Measurements from ENCODE around the gene GTPBP2.
"Not testable (repeated sequence)": the region's sequence is repeated elsewhere in the genome, so short reads cannot be mapped to it uniquely, and the experiment has no call there.

The GTPBP2 gene

GRCh38 chr6:43593938-43594337, 35.1 kb downstream of the GTPBP2 start:
- no peak for TF ChIP-seq CTCF (IDR thresholded peaks at IDR 0.05; ENCODE audit: low read length, missing control alignments)
- H3K4me3 ChIP-seq (replicated peaks; ENCODE audit: low read depth, low read length) = no peak overlapping the region
- no peak for DNase-seq (ENCODE audit: low read depth)

GRCh38 chr6:43589564-43589963, 39.5 kb downstream of the GTPBP2 start:
- DNase-seq (ENCODE audit: low read depth); H3K4me3 ChIP-seq (replicated peaks; ENCODE audit: low read depth, low read length): not testable (repeated sequence)

- TF ChIP-seq CTCF (IDR thresholded peaks at IDR 0.05; ENCODE audit: low read length, missing control alignments) = no peak
- no peak for DNase-seq (ENCODE audit: low read depth)
- no peak overlapping the region for H3K4me3 ChIP-seq (replicated peaks; ENCODE audit: low read depth, low read length)
These were observed 40.9 kb downstream of the GTPBP2 start for GRCh38 chr6:43588194-43588593.

GRCh38 chr6:43584892-43585570, 44.0 kb downstream of the GTPBP2 start:
- DNase-seq (ENCODE audit: low read depth) = no peak
- no peak for TF ChIP-seq CTCF (IDR thresholded peaks at IDR 0.05; ENCODE audit: low read length, missing control alignments)
- no peak overlapping the region for H3K4me3 ChIP-seq (replicated peaks; ENCODE audit: low read depth, low read length)

GRCh38 chr6:43582911-43583310, 46.2 kb downstream of the GTPBP2 start:
- no peak for TF ChIP-seq CTCF (IDR thresholded peaks at IDR 0.05; ENCODE audit: low read length, missing control alignments)
- no peak overlapping the region for H3K4me3 ChIP-seq (replicated peaks; ENCODE audit: low read depth, low read length)
- DNase-seq (ENCODE audit: low read depth) = no peak

- TF ChIP-seq CTCF (IDR thresholded peaks at IDR 0.05; ENCODE audit: low read length, missing control alignments) = no peak
These were observed 49.9 kb downstream of the GTPBP2 start for GRCh38 chr6:43579171-43579570.

GRCh38 chr6:43578748-43579147, 50.3 kb downstream of the GTPBP2 start:
- H3K4me3 ChIP-seq (replicated peaks; ENCODE audit: low read depth, low read length) = no peak overlapping the region
- no peak for DNase-seq (ENCODE audit: low read depth)
- TF ChIP-seq CTCF (IDR thresholded peaks at IDR 0.05; ENCODE audit: low read length, missing control alignments) = no peak

More at GRCh38 chr6:43579171-43579570, 49.9 kb downstream of the GTPBP2 start:
- no peak overlapping the region for H3K4me3 ChIP-seq (replicated peaks; ENCODE audit: low read depth, low read length)
- no peak for DNase-seq (ENCODE audit: low read depth)

Data from fibroblast of pulmonary artery (primary cell).